Activated CD8-positive, alpha-beta memory T cell treated with anti-CD3 and anti-CD28 coated beads for 48 hours (primary cell): ENCODE measurements around the gene ID4.

ENCODE experiments used
- DNase-seq, 3 experiments: peaks; one replicate each; pipeline ENCODE4 v3.0.0-alpha.2; 2020; ENCODE audit warnings: low read depth in 2 of 3, low spot score in 2 of 3

ID4 gene

GRCh38 chr6:19857139-19857538 lies 20.0 kb downstream of the ID4 start:
- DNase-seq = no peak

GRCh38 chr6:19857703-19858102 lies 20.5 kb downstream of the ID4 start:
- no peak for DNase-seq

- DNase-seq = no peak
Observed at GRCh38 chr6:19860235-19860877, 23.2 kb downstream of the ID4 start.

GRCh38 chr6:19864285-19864684 lies 27.1 kb downstream of the ID4 start:
- DNase-seq = no peak

- DNase-seq = no peak
Observed at GRCh38 chr6:19865178-19865577, 28.0 kb downstream of the ID4 start.

GRCh38 chr6:19866173-19866984 lies 29.2 kb downstream of the ID4 start:
- no peak for DNase-seq

- no peak for DNase-seq
Observed at GRCh38 chr6:19866985-19867627, 29.9 kb downstream of the ID4 start.

GRCh38 chr6:19869464-19869863 lies 32.3 kb downstream of the ID4 start:
- DNase-seq = no peak

GRCh38 chr6:19870322-19870721 lies 33.2 kb downstream of the ID4 start:
- DNase-seq = no peak

- DNase-seq = no peak
Observed at GRCh38 chr6:19873031-19873430, 35.9 kb downstream of the ID4 start.

- no peak for DNase-seq
Observed at GRCh38 chr6:19876672-19877071, 39.5 kb downstream of the ID4 start.

GRCh38 chr6:19879663-19880062 lies 42.5 kb downstream of the ID4 start:
- no peak for DNase-seq

- DNase-seq = no peak
Observed at GRCh38 chr6:19880066-19880465, 42.9 kb downstream of the ID4 start.

GRCh38 chr6:19891451-19891850 lies 54.3 kb downstream of the ID4 start:
- DNase-seq = no peak
